Upper lobe of left lung (tissue), 4 donors: ENCODE data around the gene DYNC2I2.
"Not testable (repeated sequence)": the region's sequence is repeated elsewhere in the genome, so short reads cannot be mapped to it uniquely, and the experiment has no call there.

Experiments used
- CTCF ChIP-seq, 6 experiments: fragments of 450-650 bp in 4 of 6; fragments of 200-600 bp in 2 of 6; sonication (generic) in 2 of 6; IDR thresholded peaks; one replicate each; pipeline ENCODE4 v1.5.1; 2016 to 2019; ENCODE audit warnings: antibody characterized with exemption in 6 of 6
- EP300 ChIP-seq, 4 donors: sonication (generic); formaldehyde crosslinking; IDR thresholded peaks; one replicate each; pipeline ENCODE4 v1.5.1; 2017; ENCODE audit warnings: antibody characterized with exemption in 4 of 4, control low read depth in 2 of 4
- POLR2A ChIP-seq, 4 donors: fragments of 450-650 bp; IDR thresholded peaks; one replicate each; pipeline ENCODE4 v1.5.1; 2016 to 2017; ENCODE audit warnings: antibody characterized with exemption in 4 of 4, mild to moderate bottlenecking in 2 of 4
- POLR2AphosphoS5 ChIP-seq, 2 donors: sonication (generic); formaldehyde crosslinking; IDR thresholded peaks; one replicate each; pipeline ENCODE4 v1.5.1; 2017; ENCODE audit warnings: antibody characterized with exemption in 2 of 2

GRCh38 chr9:128648206-128648605 lies 8.4 kb downstream of the DYNC2I2 start:
- peak in 5 of 6 experiments; percentile 26 to 58 (median 39) for TF ChIP-seq CTCF (IDR thresholded peaks at IDR 0.05)
- not testable (repeated sequence) for TF ChIP-seq POLR2A, EP300, POLR2AphosphoS5 (IDR thresholded peaks at IDR 0.05)
